Left ventricle myocardium inferior (tissue), 1 donor: Measurements from ENCODE around the gene ERC1. TPM values are rescaled to one million over a fixed set of nuclear protein-coding genes. Genes with fewer than 3 reads are reported as not detected.

Experiments used
- DNase-seq: peaks from one replicate; pipeline ENCODE4 v3.0.0-alpha.2; 2020
- H3K27ac ChIP-seq: fragments of 200-600 bp; replicated peaks from 2 replicates; pipeline ENCODE4 v1.8.0; 2021
- H3K27me3 ChIP-seq: fragments of 200-600 bp; 2 replicates; pipeline ENCODE4 v1.8.0; 2021; ENCODE audit warnings: low read depth
- H3K36me3 ChIP-seq: fragments of 200-600 bp; 2 replicates; pipeline ENCODE4 v1.8.0; 2021
- H3K4me1 ChIP-seq: fragments of 200-600 bp; 2 replicates; pipeline ENCODE4 v1.8.0; 2021
- H3K4me3 ChIP-seq: fragments of 200-600 bp; 2 replicates; pipeline ENCODE4 v1.8.0; 2021; ENCODE audit warnings: mild to moderate bottlenecking, moderate library complexity
- H3K9me3 ChIP-seq: fragments of 200-600 bp; replicated peaks from 2 replicates; pipeline ENCODE4 v1.8.0; 2021
- CTCF ChIP-seq: fragments of 200-600 bp; IDR thresholded peaks from 2 replicates; pipeline ENCODE4 v1.8.0; 2021; ENCODE audit warnings: antibody characterized with exemption, mild to moderate bottlenecking, borderline replicate concordance
- intact Hi-C: fragments of 100-400 bp; cut with micrococcal nuclease; formaldehyde crosslinking; loops from one replicate; pipeline ENCODE4 v1.11.0; 2022
- total RNA-seq: library from RNA; stranded (reverse); fragmentation: NEBNext Ultra II Directional; extraction: Animal tissue kit (Norgen Biotek cat#: 25700); gene quantifications from one replicate; pipeline ENCODE4 v1.2.1, GENCODE V29; 2021
- donor health status: DM: no; HTN: yes; CAD: no; lungs with severe emphysema.

Gene ERC1
- total RNA-seq, 1 donor from 2014 or later: 50.8 TPM

GRCh38 chr12:1277905-1278304, 286.9 kb downstream of the ERC1 start:
- no peak for DNase-seq
- Histone ChIP-seq H3K9me3 (no peaks in the 10 kb centered on the region), H3K27me3 (no peaks in the 10 kb centered on the region), H3K4me3 (no peak overlapping the region), H3K4me1 (peaks cover 20% of the 10 kb centered on the region), H3K36me3 (peaks cover 6% of the 10 kb centered on the region), H3K27ac (no peak overlapping the region)
- intact Hi-C loops: no loop called here
- TF ChIP-seq CTCF: no peak

DNA sequence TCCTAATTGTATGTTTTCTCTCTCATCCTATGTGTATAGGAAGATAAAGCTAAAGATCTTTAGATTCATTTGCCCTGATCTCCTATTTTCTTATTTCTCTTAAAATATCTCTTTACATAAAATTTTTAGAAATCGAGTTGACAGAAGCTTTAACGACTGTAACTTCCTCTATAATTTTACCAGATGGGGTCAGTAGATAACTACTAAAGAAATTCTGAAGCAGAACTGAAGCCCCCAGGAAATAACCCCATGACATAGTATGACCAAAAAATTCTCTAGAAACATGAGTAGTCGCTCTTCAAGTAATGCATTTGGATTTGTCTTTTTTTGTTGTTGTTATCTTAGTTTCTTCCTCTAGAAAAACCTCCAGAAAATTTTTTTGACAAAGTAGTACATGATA, 288.0 kb downstream of the ERC1 start:
- H3K4me3 ChIP-seq: no peak overlapping the region
- H3K27ac ChIP-seq: no peak overlapping the region
- DNase-seq: no peak
- no peaks in the 10 kb centered on the region for H3K27me3 ChIP-seq
- TF ChIP-seq CTCF: peak; percentile 18
- intact Hi-C loops: no loop called here
- H3K9me3 ChIP-seq: no peaks in the 10 kb centered on the region
- peaks cover 20% of the 10 kb centered on the region for H3K4me1 ChIP-seq
- H3K36me3 ChIP-seq: peaks cover 6% of the 10 kb centered on the region

- no peak overlapping the region for H3K27ac ChIP-seq
- DNase-seq: no peak
- intact Hi-C loops: no loop called here
- H3K27me3 ChIP-seq: no peaks in the 10 kb centered on the region
- TF ChIP-seq CTCF: no peak
- no peaks in the 10 kb centered on the region for H3K9me3 ChIP-seq
- H3K4me3 ChIP-seq: no peak overlapping the region
- peaks cover 6% of the 10 kb centered on the region for H3K36me3 ChIP-seq
- peaks cover 20% of the 10 kb centered on the region for H3K4me1 ChIP-seq
Measured at GRCh38 chr12:1280059-1280458, 289.0 kb downstream of the ERC1 start.

- Histone ChIP-seq H3K36me3 (no peaks in the 10 kb centered on the region), H3K4me3 (no peak overlapping the region), H3K27me3 (no peaks in the 10 kb centered on the region), H3K9me3 (no peaks in the 10 kb centered on the region), H3K4me1 (peaks cover 20% of the 10 kb centered on the region), H3K27ac (peak overlapping the region; percentile 67)
- DNase-seq: no peak
- TF ChIP-seq CTCF: no peak
- intact Hi-C loops: no loop called here
Measured at GRCh38 chr12:1281683-1282366, 290.8 kb downstream of the ERC1 start.

- Histone ChIP-seq H3K4me1 (peaks cover 20% of the 10 kb centered on the region), H3K4me3 (no peak overlapping the region), H3K9me3 (no peaks in the 10 kb centered on the region), H3K36me3 (no peaks in the 10 kb centered on the region), H3K27me3 (no peaks in the 10 kb centered on the region), H3K27ac (peak overlapping the region; percentile 67)
- TF ChIP-seq CTCF: no peak
- intact Hi-C loops: no loop called here
- peak; percentile 47 for DNase-seq
Measured at GRCh38 chr12:1282670-1283315, 291.8 kb downstream of the ERC1 start.
